ENCODE results near the gene XRCC3. TPM values are rescaled to one million over a fixed set of nuclear protein-coding genes. Genes with fewer than 3 reads are reported as not detected.
A peak's percentile ranks its signal among the peaks of the same experiment; 100 is the strongest.
"Not testable (repeated sequence)": the region's sequence is repeated elsewhere in the genome, so short reads cannot be mapped to it uniquely, and the experiment has no call there.

The XRCC3 gene
- polyA plus RNA-seq, 1 donor = 14.7 TPM

DNA sequence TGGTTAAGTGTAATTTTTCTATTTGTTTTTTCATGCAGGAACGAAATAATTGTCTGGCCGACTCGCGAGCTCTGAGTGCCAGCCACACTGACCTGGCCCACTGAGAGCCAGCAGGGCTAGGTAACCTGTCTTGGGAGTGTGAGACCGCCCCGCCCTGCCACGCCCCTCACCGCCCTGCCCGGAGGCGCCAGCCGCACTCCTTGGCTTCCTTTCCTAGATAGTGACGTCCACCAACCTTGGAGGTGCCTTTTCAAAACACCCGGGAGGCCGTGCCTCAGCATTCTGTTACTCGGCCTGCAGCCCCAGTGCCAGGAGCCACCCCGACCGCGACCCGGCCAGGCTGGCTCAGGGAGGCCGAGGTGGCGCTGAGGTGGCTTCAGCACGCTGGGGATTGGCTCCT lies 21.7 kb downstream of the XRCC3 start:
- peaks cover 67% of the 10 kb centered on the region for H3K36me3 ChIP-seq (ENCODE audit: control insufficient read depth, insufficient read depth, low read length)
- H3K4me1 ChIP-seq (ENCODE audit: control insufficient read depth, insufficient read depth, low read length) = peaks cover 2% of the 10 kb centered on the region
- no CpG with 5 or more reads among the region's 22 CpGs for WGBS (ENCODE audit: insufficient coverage, low lambda C conversion rate)
- H3K4me3 ChIP-seq (ENCODE audit: low read length) = no peak overlapping the region
- H3K9me3 ChIP-seq (ENCODE audit: control insufficient read depth, low read depth, low read length) = no peaks in the 10 kb centered on the region
- H3K27me3 ChIP-seq (ENCODE audit: control insufficient read depth, insufficient read depth, low read length) = no peaks in the 10 kb centered on the region
- no peak overlapping the region for H3K27ac ChIP-seq (ENCODE audit: low read length)
- DNase-seq = peak in 1 of 2 donors; percentile 31

DNA sequence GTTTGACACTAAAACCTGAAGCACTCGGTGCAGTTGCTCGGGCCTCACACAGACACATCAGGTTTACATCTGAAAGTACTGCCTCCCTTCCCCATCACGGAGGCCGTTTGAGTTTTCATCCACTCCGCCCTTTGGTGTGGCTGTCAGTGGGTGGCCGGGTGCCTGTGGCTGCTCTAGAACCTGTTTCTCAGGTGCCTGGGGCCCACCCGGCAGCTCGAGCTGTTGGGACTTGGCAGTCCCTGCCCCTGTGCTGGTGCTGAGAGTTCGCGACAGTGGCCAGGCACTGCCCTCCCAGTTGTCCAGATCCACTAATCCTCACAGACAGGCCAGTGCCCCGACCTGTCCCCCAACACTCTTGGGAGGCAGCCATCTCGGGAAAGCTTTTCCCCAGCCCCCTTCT lies 22.4 kb downstream of the XRCC3 start:
- peaks cover 2% of the 10 kb centered on the region for H3K4me1 ChIP-seq (ENCODE audit: control insufficient read depth, insufficient read depth, low read length)

DNA sequence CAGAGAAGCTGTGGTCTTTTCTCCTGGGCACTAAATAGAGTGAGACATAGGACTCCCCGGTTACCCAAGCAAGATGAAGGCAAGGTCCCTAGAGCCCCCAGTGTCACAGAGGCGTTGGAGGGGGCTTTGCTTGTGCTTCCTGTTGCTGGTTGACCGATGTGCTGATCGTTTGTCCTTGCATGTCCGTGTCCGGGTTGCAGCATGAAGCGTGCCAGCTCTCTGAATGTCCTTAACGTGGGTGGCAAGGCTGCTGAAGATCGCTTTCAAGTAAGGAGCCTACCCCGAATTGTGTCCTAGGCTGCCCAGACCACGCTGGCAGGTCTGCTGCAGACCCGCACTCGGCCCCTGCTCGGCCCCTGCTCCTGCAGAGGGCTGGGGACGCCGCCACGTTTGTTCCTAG lies 23.1 kb downstream of the XRCC3 start:
- peaks cover 61% of the 10 kb centered on the region for H3K36me3 ChIP-seq (ENCODE audit: control insufficient read depth, insufficient read depth, low read length)
- no peak overlapping the region for H3K4me3 ChIP-seq (ENCODE audit: low read length)
- H3K9me3 ChIP-seq (ENCODE audit: control insufficient read depth, low read depth, low read length) = no peaks in the 10 kb centered on the region
- H3K4me1 ChIP-seq (ENCODE audit: control insufficient read depth, insufficient read depth, low read length) = peaks cover 2% of the 10 kb centered on the region
- H3K27ac ChIP-seq (ENCODE audit: low read length) = no peak overlapping the region
- no peaks in the 10 kb centered on the region for H3K27me3 ChIP-seq (ENCODE audit: control insufficient read depth, insufficient read depth, low read length)
- DNase-seq = no peak
- no CpG with 5 or more reads among the region's 17 CpGs for WGBS (ENCODE audit: insufficient coverage, low lambda C conversion rate)

More for the DNA sequence above, 22.4 kb downstream of the XRCC3 start:
- peaks cover 65% of the 10 kb centered on the region for H3K36me3 ChIP-seq (ENCODE audit: control insufficient read depth, insufficient read depth, low read length)
- no peaks in the 10 kb centered on the region for H3K27me3 ChIP-seq (ENCODE audit: control insufficient read depth, insufficient read depth, low read length)
- WGBS (ENCODE audit: insufficient coverage, low lambda C conversion rate) = no CpG with 5 or more reads among the region's 12 CpGs
- H3K4me3 ChIP-seq (ENCODE audit: low read length) = no peak overlapping the region
- no peak for DNase-seq
- no peaks in the 10 kb centered on the region for H3K9me3 ChIP-seq (ENCODE audit: control insufficient read depth, low read depth, low read length)
- H3K27ac ChIP-seq (ENCODE audit: low read length) = no peak overlapping the region

DNA sequence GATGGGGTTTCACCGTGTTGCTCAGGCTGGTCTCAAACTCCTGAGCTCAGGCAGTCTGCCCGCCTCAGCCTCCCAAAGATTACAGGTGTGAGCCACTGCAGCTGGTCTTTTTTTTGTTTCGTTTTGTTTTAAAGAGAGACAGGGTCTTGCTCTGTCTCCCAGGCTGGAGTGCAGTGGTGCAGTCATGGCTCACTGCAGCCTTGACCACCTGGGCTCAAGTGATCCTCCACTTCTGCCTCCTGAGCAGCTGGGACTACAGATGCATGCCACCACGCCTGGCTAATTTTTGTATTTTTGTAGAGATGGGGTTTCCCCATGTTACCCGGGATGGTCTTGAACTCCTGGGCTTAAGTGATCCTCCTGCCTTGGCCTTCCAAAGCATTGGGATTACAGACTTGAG lies 23.6 kb downstream of the XRCC3 start:
- no CpG with 5 or more reads among the region's 5 CpGs for WGBS (ENCODE audit: insufficient coverage, low lambda C conversion rate)
- H3K27ac ChIP-seq (ENCODE audit: low read length); DNase-seq; H3K27me3 ChIP-seq (ENCODE audit: control insufficient read depth, insufficient read depth, low read length); H3K4me1 ChIP-seq (ENCODE audit: control insufficient read depth, insufficient read depth, low read length); H3K9me3 ChIP-seq (ENCODE audit: control insufficient read depth, low read depth, low read length); H3K4me3 ChIP-seq (ENCODE audit: low read length): not testable (repeated sequence)
- peaks cover 66% of the 10 kb centered on the region for H3K36me3 ChIP-seq (ENCODE audit: control insufficient read depth, insufficient read depth, low read length)

DNA sequence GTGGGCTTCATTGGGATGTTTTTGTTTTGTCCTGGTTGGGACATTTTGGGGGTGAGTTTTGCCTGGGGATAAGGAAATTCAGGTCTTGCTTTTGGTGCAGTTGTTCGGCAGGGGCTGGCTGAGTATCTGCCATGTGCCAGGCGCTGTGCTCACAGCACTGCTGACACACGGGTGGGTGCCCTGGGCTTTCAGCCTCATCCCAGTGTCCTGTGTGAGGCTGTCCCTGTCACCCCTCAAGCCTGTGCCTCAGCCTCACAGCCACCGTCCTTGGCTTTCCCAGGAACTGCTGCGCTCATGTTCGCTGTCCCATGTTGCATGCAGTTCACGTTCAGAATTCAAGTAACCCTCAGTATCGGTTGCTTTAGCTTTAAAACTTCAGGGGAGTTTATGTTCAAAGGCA lies 24.9 kb downstream of the XRCC3 start:
- no CpG with 5 or more reads among the region's 8 CpGs for WGBS (ENCODE audit: insufficient coverage, low lambda C conversion rate)
- Histone ChIP-seq H3K4me3 (ENCODE audit: low read length) (no peak overlapping the region), H3K9me3 (ENCODE audit: control insufficient read depth, low read depth, low read length) (no peaks in the 10 kb centered on the region), H3K4me1 (ENCODE audit: control insufficient read depth, insufficient read depth, low read length) (no peaks in the 10 kb centered on the region), H3K27me3 (ENCODE audit: control insufficient read depth, insufficient read depth, low read length) (no peaks in the 10 kb centered on the region), H3K27ac (ENCODE audit: low read length) (no peak overlapping the region), H3K36me3 (ENCODE audit: control insufficient read depth, insufficient read depth, low read length) (peaks cover 72% of the 10 kb centered on the region)
- DNase-seq = no peak

DNA sequence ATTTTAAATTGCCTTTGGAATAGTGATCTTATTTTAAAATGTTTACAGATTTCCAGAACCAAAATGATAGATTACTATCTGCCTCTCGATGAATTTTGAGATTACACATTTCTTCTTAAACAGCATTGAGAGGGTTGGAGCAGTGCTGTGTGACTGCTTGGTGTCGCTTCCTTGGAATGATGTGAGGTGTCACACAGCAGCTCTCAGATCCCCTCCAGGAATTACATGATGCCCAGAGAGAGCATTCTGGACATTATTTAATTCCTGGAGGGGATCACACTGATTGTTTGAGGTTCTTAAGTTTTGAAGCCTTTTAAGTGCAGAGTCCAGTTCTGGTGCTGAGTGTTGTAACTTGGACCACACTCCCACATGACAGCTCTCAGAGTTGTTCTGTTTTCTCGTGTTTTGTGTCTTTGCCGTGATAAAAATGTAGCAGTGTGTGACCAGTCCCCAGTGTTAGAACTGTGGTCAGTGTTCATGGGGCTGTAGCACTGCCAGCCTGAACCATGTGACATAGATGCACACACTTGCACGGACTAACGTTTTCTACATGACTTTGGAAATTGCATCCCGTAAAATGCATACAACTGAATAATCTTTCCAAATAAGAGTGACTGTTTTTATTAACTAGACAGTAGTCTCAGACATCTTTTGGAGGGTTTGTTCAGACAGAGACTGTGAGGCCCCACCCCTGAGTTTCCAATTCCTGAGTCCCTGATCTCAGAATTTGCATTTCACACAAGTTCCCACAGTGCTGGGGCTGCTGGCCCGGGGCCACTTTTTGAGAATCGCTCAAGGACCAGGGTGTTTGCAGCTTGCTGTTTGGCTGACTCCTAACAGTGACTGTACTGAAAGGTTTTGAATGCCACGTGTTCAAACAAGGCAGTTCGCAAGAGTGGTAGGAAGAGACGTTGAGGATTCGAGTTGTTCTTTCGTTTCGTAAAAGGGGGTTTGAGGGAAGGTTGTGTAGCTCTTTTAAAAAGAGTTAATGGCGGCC lies 26.0 kb downstream of the XRCC3 start:
- Histone ChIP-seq H3K9me3 (ENCODE audit: control insufficient read depth, low read depth, low read length) (no peaks in the 10 kb centered on the region), H3K36me3 (ENCODE audit: control insufficient read depth, insufficient read depth, low read length) (peaks cover 73% of the 10 kb centered on the region), H3K27me3 (ENCODE audit: control insufficient read depth, insufficient read depth, low read length) (no peaks in the 10 kb centered on the region), H3K4me1 (ENCODE audit: control insufficient read depth, insufficient read depth, low read length) (no peaks in the 10 kb centered on the region), H3K4me3 (ENCODE audit: low read length) (no peak overlapping the region), H3K27ac (ENCODE audit: low read length) (no peak overlapping the region)
- WGBS (ENCODE audit: insufficient coverage, low lambda C conversion rate) = 82% methylated on average over 7 of the region's 16 CpGs
- DNase-seq = no peak

DNA sequence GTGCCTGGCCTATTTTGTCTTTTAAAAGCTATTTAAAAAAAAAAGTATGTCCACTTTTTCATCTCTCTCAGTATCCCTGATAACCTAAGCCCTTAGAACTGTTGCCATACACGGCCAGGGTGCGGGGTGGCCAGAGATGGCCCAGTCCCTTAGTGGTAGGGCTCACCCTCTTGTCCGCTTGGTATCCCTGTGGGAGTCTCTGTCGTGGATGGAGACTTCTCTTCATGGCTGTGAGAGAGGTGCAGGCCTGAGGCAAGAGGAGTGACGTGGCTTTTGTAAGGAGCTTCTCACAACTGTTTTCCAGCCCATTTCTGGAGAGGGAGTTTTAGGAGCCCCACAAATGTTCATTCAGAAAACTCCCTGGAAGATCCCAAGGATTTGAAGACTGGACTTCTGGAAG lies 26.8 kb downstream of the XRCC3 start:
- WGBS (ENCODE audit: insufficient coverage, low lambda C conversion rate) = no CpG with 5 or more reads among the region's 5 CpGs
- peaks cover 72% of the 10 kb centered on the region for H3K36me3 ChIP-seq (ENCODE audit: control insufficient read depth, insufficient read depth, low read length)

DNA sequence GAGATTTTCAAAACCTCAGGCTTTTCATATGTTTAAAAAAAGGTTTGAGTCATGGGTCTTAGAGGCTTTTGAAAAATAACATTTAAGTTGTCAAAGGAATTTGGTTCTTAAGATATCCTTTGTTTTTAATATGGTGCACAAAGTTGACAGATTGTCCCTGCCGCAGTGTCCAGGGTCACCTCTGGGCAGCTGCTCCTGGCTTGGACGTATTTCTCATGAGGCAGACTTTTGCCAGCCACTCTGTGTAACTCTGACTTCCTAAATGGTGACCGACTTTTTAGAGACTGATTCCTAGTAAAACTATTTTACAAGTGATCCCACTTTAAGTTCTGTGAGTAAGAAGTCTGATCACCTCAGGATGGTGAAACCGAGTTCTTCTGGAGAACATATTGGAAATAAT lies 27.5 kb downstream of the XRCC3 start:
- no peak for DNase-seq
- Histone ChIP-seq H3K4me1 (ENCODE audit: control insufficient read depth, insufficient read depth, low read length) (no peaks in the 10 kb centered on the region), H3K27ac (ENCODE audit: low read length) (no peak overlapping the region), H3K36me3 (ENCODE audit: control insufficient read depth, insufficient read depth, low read length) (peaks cover 72% of the 10 kb centered on the region), H3K4me3 (ENCODE audit: low read length) (no peak overlapping the region), H3K27me3 (ENCODE audit: control insufficient read depth, insufficient read depth, low read length) (no peaks in the 10 kb centered on the region), H3K9me3 (ENCODE audit: control insufficient read depth, low read depth, low read length) (no peaks in the 10 kb centered on the region)
- no CpG with 5 or more reads among the region's 4 CpGs for WGBS (ENCODE audit: insufficient coverage, low lambda C conversion rate)

More for the DNA sequence above, 26.8 kb downstream of the XRCC3 start:
- no peaks in the 10 kb centered on the region for H3K4me1 ChIP-seq (ENCODE audit: control insufficient read depth, insufficient read depth, low read length)
- DNase-seq = no peak
- no peak overlapping the region for H3K27ac ChIP-seq (ENCODE audit: low read length)
- no peak overlapping the region for H3K4me3 ChIP-seq (ENCODE audit: low read length)
- H3K27me3 ChIP-seq (ENCODE audit: control insufficient read depth, insufficient read depth, low read length) = no peaks in the 10 kb centered on the region
- no peaks in the 10 kb centered on the region for H3K9me3 ChIP-seq (ENCODE audit: control insufficient read depth, low read depth, low read length)

DNA sequence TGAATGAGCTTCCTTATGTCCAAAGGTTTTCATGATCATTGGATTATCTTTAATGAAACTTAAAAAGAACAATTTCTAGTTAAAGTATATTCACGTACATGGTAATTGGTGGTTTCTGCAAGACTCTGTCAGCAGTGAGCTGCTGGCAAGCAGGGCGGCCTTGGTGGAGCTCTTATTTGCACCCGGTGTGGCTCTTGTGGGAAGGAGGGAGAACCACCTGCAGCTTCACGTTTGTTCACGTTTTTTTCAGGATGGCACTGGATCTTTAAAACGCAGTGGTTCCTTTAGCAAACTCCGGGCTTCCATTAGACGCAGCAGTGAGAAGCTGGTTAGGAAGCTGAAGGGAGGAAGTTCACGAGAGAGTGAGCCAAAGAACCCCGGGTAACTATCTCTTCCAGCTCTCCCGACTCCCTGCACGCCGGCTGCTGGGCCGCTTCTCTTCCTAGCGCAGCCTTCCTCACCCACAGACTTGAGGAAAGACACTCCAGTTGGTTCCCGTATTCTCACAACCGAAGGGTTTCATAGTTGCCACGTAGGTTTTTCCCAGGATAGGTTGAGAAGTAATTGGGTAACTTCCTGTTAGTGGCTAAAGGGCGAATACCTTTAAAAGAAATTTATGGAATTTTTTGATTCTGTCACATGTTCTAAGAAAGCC lies 28.3 kb downstream of the XRCC3 start:
- no peaks in the 10 kb centered on the region for H3K9me3 ChIP-seq (ENCODE audit: control insufficient read depth, low read depth, low read length)
- H3K36me3 ChIP-seq (ENCODE audit: control insufficient read depth, insufficient read depth, low read length) = peaks cover 73% of the 10 kb centered on the region
- no peak overlapping the region for H3K4me3 ChIP-seq (ENCODE audit: low read length)
- H3K4me1 ChIP-seq (ENCODE audit: control insufficient read depth, insufficient read depth, low read length) = no peaks in the 10 kb centered on the region
- H3K27ac ChIP-seq (ENCODE audit: low read length) = no peak overlapping the region
- DNase-seq = no peak
- H3K27me3 ChIP-seq (ENCODE audit: control insufficient read depth, insufficient read depth, low read length) = no peaks in the 10 kb centered on the region
- WGBS (ENCODE audit: insufficient coverage, low lambda C conversion rate) = 90% methylated on average over 3 of the region's 19 CpGs

DNA sequence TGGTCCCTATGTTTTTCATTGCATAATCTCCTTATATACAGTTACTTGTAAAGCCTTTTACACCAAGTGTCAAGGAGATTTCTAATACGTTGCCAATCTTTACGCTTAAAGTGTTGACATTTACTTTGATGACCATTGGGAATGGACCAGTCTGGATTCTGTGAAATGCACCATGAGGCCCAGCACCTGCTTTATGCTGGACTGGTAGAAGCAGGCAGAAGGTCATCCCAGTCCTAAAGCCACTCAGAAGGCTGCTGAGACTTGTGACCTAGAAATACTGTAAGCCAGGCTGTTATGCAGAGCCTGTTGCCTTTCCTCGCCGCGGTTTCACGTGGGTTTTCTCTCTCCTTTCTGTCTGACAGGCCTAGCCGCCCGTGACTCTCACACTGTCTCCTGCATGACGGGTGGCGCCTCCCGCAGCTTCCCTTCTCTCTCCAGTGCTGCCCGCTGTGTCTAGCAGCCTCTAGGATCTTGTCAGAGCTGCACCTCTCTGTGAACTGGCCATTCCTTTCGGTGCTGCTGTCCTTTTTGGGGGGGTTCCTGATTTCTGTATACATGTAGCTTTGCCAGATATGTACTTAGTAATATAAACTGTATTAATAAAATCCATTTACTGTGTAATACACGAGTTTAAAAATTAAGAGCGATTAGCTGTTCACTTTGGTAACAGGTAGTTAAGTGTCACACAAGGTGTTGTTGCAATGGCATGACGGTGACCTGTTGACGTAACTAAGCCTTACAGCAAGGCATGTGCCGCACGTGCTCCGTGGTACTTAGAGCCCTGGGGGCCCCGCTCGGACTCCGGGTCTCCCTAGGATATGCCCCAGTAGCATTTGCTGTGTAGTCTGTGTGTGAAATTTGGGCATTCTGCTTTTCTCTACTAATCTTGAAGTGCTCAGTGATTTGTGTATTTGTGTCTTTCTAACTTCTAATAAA lies 29.7 kb downstream of the XRCC3 start:
- Histone ChIP-seq H3K4me1 (ENCODE audit: control insufficient read depth, insufficient read depth, low read length) (no peaks in the 10 kb centered on the region), H3K9me3 (ENCODE audit: control insufficient read depth, low read depth, low read length) (no peaks in the 10 kb centered on the region), H3K36me3 (ENCODE audit: control insufficient read depth, insufficient read depth, low read length) (peaks cover 79% of the 10 kb centered on the region), H3K27me3 (ENCODE audit: control insufficient read depth, insufficient read depth, low read length) (no peaks in the 10 kb centered on the region), H3K4me3 (ENCODE audit: low read length) (no peak overlapping the region), H3K27ac (ENCODE audit: low read length) (no peak overlapping the region)
- no peak for DNase-seq
- WGBS (ENCODE audit: insufficient coverage, low lambda C conversion rate) = 97% methylated on average over 6 of the region's 23 CpGs
